HG03039 (cell line): ENCODE data around the gene PVALEF.

Experiments
- ATAC-seq: cut with Tn5 transposase; IDR thresholded peaks from one replicate; pipeline ENCODE4 v1.9.1; 2021; ENCODE audit warnings: mild to moderate bottlenecking, moderate library complexity; ENCODE audit not compliant: unreplicated experiment

The PVALEF gene

DNA sequence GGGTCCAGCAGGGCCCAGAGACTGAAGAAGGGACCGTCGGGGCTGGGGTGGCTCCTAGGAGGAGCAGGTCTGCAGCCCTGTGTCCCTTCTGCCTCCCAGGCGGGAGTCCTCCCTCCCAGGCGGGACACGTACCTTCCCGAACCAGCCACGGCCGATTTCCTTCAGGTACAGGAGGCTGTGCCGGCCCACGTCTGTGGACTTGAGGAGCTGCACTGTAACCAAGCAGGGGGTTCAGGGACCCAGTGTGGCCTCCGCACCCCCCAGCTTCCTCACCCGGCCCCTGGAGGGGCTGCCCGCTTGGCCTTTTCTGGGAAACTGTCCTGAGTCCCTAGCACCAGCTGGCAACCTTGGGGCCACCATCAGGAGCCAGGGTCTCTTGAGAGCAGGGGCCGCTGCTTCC lies 37.0 kb upstream of the PVALEF start:
- ATAC-seq, result no peak

DNA sequence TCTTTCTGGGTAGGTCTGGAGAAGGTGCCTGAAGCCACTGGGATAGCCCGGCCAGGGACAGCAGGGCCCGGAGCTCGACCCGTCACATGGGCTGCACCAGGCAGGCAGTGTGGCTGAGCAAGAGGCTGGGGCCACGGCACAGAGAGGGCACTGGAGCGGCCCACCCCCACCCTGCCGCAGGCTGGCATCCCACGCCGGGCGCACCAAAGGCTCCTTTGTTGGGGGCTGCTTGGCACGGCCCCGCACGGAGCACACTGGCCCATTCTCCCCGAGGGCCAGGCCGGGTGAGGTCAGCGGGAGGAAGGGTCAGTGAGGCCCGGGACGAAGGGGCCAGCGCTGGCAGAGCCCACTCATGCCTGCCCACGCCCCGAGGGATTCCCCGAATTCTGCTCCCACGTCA lies 36.5 kb upstream of the PVALEF start:
- ATAC-seq, result no peak

DNA sequence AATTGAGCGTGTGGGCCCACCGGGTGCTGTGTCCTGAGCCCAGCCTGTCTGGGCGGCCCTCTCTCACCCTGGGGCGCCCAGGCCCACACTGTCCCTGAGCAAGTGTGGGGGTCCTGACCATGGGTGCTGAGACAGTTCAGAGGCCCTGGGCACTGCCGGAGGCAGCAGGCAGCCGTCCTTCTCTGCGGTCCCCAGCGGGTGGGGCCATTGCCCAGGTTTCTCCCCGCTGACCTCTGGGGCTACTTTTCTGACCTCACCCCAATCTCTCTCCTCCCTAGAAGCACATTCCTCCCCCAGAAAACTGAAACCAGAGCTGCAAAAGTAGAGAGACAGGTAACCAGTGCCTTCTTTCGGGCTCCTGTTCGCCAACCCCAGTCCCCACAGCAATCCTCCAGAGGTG lies 36.0 kb upstream of the PVALEF start:
- no peak for ATAC-seq

DNA sequence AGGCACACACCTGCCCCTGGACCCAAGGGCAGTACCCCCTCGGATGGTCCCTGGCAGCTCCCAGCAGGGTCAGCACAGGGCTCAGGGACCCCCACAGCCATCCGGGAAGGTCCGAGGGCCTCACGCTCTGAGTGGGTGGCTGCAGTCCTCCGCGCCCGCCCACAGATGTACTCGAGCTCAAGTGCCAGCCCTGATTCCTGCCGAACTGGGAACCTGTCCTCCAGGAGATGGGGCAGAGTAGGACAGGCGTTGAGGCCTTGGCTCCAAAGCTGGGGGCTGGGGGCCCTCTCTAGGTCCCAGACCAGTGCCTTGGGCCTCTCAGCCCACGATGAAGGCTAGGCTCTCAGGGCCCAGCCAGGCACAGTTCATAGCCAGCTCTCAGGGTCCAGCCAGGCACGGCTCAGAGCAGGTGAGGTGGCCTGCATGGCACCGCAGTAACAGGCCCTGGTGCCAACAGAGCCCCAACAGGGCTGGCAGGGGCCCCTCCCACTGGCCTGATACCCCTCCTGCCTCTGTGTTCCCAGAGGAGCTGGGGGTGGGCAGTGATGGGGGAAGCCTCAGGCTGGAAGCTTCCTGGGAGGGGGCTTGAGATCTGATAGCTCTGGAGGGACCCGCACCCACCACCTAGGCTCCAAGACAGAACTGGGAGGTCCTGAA lies 35.5 kb upstream of the PVALEF start:
- no peak for ATAC-seq

DNA sequence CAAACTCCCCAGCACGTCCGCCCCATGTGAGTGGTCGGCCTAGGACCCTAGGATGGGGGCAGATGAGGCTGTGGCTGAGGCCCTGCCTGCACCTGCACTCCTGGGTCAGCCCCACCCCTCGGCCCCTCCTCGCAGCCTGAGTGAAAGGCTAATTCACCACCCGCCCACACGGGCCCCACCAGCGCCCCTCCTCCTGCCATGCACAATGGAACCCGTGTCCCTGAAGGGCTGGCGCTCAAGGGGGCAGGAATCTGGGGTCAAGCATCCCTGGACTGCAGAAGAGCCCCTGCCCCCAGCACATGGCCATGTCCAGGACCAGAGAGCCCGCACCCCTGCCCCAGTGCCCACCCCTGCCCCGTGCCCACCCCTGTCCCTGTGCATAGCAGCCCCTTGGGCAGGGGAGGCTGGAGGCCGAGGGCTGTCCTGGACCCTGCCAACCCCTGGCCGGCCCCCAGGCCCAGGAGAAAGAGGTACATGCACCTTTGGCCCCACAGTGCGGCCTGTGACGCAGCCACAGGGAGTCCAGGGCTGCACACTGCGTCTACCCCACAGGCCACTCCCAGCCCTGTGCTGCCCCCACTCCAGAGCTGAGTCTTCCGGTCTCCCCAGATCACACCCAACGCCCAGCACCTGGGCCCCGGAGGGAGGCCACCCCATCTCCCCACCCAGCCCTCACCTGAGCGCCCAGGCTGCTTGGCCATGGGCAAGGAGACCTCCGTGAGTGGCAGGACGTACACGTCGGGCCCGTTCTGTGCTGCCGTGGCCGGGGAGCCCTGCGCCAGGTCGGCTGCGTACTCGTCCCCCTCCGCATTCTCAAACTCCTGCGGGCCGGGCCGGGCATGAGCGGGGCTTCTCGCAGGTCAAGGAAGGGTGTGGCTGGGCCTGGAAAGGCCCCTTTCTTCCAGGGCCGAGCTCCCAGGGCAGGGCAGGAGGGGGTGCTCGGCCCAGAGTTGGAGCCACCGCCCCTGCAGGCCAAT lies 34.6 kb upstream of the PVALEF start:
- no peak for ATAC-seq

DNA sequence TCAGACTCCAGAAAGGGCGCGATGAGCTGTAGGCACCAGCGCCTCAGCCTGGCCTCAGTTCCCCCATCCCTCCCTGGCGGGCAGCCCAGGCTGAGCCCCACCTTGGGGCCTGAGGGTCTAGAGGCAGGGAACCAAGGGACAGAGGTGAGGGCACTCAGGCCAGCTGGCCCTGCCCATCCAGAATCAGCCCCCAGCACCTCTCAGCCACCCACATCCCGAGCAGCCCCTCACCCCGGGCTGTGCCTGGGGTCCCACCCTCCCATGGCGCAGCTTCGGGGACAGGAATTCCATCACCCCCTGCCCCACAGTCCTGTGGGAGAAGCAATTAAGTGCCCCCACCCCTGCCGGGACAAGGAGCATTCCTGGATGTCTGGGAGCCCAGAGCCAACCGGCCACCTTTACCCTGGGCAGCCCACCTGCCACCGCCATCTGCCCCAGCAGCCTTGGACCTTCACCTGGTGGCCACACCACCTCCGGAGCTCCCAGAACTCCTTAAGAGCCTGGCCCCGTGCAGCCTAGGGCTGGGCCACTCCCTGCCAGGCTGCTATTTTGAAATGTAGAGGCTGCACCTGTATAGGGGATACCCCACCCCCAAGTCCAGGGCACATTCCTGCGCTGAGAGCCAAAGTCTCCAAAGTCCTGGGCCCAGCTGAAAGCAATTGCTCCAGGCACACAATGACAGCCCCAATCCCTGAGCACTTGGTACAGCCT lies 33.7 kb upstream of the PVALEF start:
- ATAC-seq, result no peak

DNA sequence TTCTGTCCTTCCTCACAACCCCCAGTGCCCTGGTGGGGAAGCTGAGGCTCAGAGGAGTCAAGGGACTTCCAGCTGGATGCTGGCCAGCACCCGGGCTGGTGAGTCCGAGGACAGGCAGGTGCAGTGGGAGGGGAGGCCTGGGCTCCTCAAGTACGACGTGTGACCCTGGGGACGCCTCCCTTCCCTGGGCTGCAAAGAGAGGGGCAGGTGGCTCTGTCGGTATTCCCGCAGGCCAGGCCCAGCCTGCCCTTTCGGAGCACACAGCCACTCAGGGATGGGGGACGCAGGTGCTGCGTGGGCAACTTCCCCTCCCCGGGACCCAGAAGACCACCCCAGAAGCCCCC lies 33.1 kb upstream of the PVALEF start:
- ATAC-seq, result no peak

DNA sequence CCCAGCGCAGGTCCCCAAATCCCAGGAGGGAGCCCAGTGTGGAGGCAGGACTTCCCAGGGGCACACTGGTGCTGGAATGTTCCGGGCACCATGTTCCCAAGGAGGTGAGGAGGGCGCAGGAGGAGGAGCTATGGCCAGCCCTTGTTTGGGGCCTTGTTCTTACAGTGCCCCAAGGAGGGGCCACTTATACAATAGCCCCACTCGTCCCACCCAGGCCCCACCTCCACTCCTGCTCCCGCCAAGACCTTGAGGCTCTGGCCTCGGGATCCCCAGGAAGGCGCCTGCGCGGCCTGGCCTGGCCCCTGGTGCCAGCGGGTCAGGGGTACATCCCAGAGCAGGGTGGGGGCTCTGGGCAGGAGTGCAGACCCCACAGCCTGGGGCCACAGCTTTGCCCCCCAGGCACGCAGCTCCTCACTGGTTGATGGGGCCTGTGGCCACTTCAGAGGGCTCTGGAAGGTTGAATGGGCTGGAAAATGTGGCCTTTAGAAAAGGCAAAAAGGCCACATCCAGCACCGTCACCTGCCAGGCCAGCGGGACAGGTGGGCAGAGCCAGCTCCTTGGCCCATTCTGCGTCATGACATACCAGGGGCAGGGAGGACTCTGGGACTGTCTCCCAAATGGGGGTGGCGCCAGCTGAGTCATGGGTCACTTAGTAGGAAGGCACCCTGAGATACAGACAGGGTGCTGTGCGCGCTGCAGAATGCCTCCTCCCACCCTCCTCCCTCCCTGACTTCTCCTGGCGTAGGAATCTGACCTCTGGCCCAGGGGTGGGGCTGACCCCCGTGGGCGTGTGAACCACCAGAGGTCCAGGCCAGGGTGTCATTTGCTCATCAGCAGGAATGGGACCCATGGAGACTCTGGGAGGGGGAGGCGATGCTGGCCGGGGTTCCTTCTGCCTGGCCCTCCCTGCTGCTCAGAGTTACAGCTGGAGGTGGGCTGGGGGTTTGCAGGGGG lies 32.3 kb upstream of the PVALEF start:
- ATAC-seq, result no peak

DNA sequence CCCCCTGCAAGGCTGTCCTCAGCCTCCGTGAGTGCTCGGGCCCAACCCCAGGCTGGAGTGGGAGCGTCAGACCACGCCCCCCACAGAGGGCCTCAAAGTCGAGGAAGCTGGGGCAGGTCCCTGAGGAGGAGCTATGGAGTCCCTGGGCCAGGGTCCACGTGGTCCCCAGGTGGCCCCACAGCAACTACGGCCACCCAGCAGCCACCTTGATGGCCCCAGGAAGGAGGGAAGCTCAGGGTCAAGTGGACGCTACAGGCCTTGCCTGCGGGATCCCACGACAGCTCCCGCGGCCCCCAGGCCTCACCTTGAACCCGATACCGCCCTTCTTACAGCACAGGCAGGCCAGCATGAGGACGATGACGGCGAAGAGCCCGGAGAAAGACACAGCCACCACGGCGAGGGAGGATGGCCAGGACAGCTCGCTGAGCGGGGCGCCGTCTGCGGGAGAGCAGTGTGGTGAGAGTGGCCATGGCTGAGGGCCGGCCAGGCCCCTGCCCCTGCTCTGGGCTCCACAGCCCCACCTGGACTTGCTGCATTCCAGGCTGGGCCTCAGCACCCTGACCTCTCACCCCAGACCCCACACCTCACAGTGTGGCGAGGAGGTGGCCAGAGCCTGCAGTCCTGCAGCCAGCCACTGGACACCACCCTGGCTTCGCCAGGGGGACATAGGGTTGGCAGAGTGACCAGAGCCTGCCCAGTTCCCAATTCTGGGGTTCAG lies 31.1 kb upstream of the PVALEF start:
- no peak for ATAC-seq

DNA sequence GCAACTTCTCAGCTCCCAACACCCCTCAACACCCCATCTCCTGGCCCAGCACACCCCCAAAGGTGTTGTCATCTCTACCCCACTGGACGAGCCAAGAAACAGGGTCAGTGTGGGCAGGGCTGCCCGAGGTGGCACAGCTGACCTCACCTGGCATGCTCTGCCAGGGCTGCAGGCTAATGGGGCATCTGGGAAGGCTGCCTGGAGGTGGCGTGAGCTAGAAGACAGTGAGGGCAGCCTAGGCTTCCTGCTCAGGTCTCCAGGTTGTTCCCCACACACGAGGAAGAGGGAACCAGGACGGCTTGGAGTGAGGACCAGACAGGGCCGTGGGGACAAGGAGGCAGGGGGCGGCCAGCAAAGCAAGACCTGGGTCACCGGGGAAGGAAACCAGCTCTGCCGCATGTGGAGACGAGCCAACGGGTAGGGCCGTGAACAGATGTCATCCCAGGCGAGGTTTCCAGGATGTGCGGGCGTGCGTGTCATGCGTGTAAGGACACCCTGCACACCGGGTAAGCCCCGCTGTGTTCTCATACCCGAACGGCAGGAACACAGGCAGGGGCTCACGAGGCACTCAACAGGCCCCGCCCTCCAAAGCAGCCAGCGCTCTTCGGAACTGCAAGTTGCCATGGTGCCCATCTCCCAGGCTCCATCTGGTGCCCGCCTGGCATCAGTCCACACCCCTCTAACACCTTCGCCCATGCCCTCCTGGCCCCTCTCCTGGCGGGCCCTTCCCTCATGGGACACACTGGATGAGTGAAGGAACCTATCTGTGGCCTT lies 29.6 kb upstream of the PVALEF start:
- ATAC-seq, result no peak

DNA sequence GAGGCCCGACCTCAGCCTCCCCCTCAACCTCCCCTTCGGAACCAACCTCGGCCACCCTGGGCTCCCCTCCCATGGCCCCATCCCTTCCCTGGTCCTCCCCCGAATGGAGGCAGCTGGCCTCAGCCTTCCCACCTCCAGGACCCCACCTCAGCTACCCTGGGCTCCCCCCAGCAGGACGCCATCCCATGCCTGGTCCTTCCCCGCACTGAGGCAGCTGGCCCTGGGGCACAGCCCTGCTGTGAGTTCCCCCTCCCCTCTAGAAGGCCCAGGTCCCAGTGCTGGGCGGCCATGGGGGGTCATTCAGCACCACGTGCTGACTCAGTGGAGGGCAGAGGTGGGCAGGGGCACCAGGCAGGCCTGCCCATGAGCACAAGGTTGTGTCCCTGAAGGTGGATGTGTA lies 28.9 kb upstream of the PVALEF start:
- ATAC-seq, result no peak

DNA sequence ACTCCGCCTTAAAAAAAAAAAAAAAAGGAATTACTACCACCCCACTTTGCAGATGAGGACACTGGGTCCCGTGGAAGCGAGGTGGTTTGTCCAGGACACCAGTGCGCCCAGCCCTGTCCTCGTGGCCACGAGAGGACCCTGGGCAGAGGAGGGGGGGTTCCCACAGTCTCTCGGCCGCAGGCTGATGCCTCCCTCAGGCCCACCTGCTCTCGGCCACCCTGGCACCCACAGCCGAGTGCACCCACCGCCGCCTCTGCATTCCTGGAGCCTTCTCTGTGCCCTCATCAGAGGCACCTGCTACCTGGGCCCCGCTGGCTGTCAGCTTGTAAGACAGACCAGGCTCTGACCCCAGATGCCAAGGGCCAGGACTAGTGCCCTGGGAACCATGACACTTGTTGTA lies 28.1 kb upstream of the PVALEF start:
- ATAC-seq, result no peak

DNA sequence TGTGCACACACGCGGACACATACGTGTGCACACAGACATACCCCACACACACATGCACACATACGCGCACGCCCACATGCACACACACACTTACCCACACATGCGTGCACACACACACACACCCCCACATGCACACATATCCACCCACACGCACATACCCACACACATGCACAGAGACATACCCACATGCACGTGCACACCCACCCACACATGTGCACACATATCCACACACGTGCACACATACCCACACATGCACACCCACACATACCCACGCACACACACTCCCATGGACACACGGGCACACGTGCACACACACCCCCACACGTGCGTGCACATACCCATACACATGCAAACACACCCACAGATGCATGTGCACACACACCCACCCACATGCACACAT lies 27.2 kb upstream of the PVALEF start:
- ATAC-seq, result no peak

DNA sequence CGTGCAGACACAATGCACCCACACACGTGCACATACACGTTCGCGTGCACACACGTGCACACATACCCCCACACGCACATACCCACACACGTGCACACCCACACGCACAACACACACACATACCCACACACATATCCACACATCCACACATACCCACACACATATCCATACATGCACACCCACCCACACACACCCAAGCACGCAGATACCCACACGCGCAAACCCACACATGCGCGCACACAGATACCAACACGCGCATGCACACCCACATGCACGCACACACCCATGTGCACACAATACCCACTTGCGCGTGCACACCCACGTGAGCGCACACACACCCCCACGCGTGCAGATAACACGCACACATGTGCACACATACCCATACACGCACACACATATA lies 26.8 kb upstream of the PVALEF start:
- no peak for ATAC-seq

DNA sequence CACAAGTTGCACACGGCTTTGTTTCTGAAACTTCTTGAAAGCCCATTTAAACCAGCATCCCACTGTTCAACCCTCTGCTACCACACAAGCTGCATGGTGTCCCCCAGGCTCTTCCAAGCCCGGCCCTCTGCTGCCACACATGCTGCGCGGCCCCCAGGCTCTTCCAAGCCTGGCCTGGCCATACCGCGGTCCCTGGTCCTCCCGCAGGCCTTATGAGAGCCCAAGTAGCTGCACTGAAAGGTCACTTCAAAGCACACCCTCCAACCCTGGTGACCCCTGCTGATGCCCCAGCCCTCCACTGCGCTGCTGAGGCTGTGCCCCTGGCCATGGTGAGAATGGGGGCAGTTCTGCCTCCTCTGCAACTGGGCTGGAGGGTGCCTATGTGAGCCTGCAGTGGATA lies 25.9 kb upstream of the PVALEF start:
- no peak for ATAC-seq

DNA sequence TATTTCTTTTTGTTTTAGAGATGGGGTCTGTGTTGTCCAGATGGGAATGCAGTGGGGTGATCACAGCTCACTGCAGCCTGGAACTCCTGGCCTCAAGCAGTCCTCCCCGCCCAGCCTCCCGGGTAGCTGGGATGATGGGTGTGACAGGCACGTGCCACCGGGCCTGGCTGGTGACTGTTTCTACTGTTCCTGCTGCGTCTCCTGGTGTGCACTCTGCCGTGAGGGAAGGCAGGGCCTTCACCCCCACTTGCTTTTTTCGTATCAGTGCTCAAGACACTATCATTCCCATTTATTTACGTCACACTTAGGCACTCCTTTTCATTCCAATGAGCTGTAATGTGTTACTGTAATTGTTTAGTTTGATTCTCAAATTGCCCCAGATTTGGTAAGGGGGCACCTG lies 25.3 kb upstream of the PVALEF start:
- ATAC-seq, result no peak

DNA sequence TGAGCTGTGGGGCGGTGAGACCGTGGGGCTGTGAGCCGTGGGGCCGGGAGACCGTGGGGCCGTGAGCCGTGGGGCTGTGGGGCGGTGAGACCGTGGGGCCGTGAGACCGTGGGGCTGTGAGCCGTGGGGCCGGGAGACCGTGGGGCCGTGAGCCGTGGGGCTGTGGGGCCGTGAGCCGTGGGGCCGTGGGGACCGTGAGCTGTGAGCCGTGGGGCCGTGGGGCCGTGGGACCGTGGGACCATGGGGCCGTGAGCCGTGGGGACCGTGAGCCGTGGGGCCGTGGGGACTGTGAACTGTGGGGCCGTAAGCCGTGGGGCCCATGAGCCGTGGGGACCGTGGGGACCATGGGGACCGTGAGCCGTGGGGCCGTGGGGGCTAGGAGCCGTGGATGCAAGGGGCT lies 24.6 kb upstream of the PVALEF start:
- no peak for ATAC-seq

DNA sequence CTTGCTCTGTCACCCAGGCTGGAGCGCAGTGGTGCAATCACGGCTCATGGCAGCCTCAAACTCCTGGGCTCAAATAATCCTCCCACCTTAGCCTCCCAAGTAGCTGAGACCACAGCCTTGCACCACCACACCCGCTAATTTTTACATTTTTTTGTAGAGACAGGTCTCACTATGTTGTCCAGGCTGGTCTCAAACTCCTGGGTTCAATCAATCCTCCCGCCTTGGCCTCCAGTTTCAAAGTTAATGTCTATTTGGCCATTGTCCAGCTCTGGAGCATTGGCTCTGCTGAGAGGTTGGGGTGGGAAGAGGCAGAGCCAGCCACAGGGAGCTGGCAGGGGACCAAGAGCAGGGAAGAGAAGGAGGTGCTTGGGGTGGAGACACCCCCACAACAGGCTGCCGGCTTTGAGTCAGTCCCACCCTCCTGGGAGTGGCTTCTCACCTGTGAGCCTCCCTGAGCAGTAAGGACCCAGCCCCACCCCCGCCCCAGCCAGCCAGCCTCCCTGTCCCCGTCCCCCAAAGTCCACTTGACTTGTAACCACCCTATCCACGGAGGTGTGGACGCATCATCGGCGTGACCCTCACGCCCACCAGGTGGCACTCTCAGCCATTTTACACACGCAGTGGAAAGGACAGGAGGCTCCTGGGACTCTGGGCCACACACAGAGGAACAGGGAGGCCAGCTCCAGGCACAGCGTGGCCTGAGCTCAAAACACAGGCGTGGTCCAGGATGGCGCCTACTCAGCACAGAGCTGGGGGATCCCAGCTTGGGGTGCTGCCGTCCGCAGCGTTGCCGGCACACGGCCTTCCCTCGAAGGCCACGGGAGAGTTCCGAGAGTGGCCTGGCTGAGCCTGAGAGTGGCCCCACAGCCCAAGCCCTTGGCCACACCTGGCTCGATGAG lies 22.8 kb upstream of the PVALEF start:
- no peak for ATAC-seq

DNA sequence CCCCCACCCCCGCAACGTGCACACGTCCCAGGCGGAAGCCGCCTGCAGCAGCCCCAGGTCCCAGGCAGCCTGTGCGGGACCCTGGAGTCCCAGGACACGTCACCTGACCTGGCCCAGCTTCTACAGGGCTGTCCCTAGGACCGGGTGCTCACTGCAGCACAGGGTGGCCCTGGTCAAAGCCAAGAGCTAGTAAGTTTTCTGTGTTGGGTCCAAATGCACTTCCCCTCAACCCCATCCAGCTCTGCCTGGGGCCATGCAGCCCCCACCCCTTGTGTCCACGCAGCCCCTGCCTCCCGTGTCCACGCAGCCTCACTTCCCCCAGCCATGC lies 22.1 kb upstream of the PVALEF start:
- ATAC-seq, result no peak
